HEK293 (cell line): Measurements from ENCODE around the gene MLLT1.
A peak's percentile ranks its signal among the peaks of the same experiment; 100 is the strongest.

Source experiments
- CTCF ChIA-PET: fragments of 350-600 bp; formaldehyde crosslinking; extraction: SDS; loops from one replicate; lab custom pipeline; 2021; ENCODE audit warnings: antibody characterized with exemption; lab: Yijun Ruan, JAX
- POLR2A ChIA-PET: fragments of 300-600 bp; formaldehyde crosslinking; extraction: SDS; loops from one replicate; lab custom pipeline; 2020; ENCODE audit warnings: antibody characterized with exemption, inconsistent platforms; lab: Yijun Ruan, JAX
- H3K27ac ChIP-seq: fragments of 200-500 bp; sonication (Bioruptor generic); 2 replicates; pipeline ENCODE4 v1.5.1; 2014; ENCODE audit warnings: low read depth, low read length, control low read depth, inconsistent platforms; ENCODE audit errors: extremely low read depth
- H3K36me3 ChIP-seq, 2 experiments: fragments of 200-500 bp in 1 of 2; sonication (Bioruptor generic) in 1 of 2; 1 replicate in 1 of 2; 2 replicates in 1 of 2; pipeline ENCODE4 v1.5.1; 2014 to 2017; ENCODE audit warnings: inconsistent platforms in 2 of 2, low read length in 2 of 2; ENCODE audit not compliant: control insufficient read depth in 2 of 2, insufficient read depth in 1 of 2
- H3K4me1 ChIP-seq: fragments of 200-500 bp; sonication (Bioruptor generic); 2 replicates; pipeline ENCODE4 v1.5.1; 2014; ENCODE audit warnings: mild to moderate bottlenecking, low read length, inconsistent platforms; ENCODE audit not compliant: control insufficient read depth, insufficient read depth
- H3K4me3 ChIP-seq: 2 replicates; pipeline ENCODE4 v1.5.1; 2011; ENCODE audit warnings: low read depth, mild to moderate bottlenecking, control low read depth, low read length, moderate library complexity
- H3K9me3 ChIP-seq: fragments of 200-500 bp; sonication (Bioruptor generic); 2 replicates; pipeline ENCODE4 v1.5.1; 2014; ENCODE audit warnings: low read depth, low read length, inconsistent platforms; ENCODE audit not compliant: control insufficient read depth, insufficient read depth
- ATF2 ChIP-seq: fragments of 450-650 bp; formaldehyde crosslinking; IDR thresholded peaks from 2 replicates; pipeline ENCODE4 v1.5.1; 2016; ENCODE audit warnings: missing biosample characterization, missing genetic modification characterization, low read depth
- EGR2 ChIP-seq: fragments of 450-650 bp; formaldehyde crosslinking; IDR thresholded peaks from 2 replicates; pipeline ENCODE4 v1.5.1; 2016; ENCODE audit warnings: low read depth, missing biosample characterization, missing genetic modification characterization
- KLF1 ChIP-seq: fragments of 450-650 bp; formaldehyde crosslinking; IDR thresholded peaks from 2 replicates; pipeline ENCODE4 v1.5.1; 2016; ENCODE audit warnings: missing biosample characterization, missing genetic modification characterization
- KLF7 ChIP-seq: fragments of 450-650 bp; formaldehyde crosslinking; IDR thresholded peaks from 2 replicates; pipeline ENCODE4 v1.5.1; 2016; ENCODE audit warnings: missing biosample characterization, missing genetic modification characterization, borderline replicate concordance
- KLF8 ChIP-seq: fragments of 450-650 bp; formaldehyde crosslinking; IDR thresholded peaks from 2 replicates; pipeline ENCODE4 v1.5.1; 2016; ENCODE audit warnings: missing biosample characterization, missing genetic modification characterization
- KLF9 ChIP-seq: fragments of 450-650 bp; formaldehyde crosslinking; IDR thresholded peaks from 2 replicates; pipeline ENCODE4 v1.5.1; 2016; ENCODE audit warnings: missing biosample characterization, missing genetic modification characterization, low read depth
- PRDM1 ChIP-seq: fragments of 450-650 bp; formaldehyde crosslinking; IDR thresholded peaks from 2 replicates; pipeline ENCODE4; 2016; ENCODE audit warnings: missing biosample characterization, missing genetic modification characterization
- PRDM10 ChIP-seq: fragments of 450-650 bp; formaldehyde crosslinking; IDR thresholded peaks from 2 replicates; pipeline ENCODE4 v1.5.1; 2016; ENCODE audit warnings: missing biosample characterization, missing genetic modification characterization
- SP2 ChIP-seq: fragments of 450-650 bp; formaldehyde crosslinking; IDR thresholded peaks from 2 replicates; pipeline ENCODE4 v1.5.1; 2016; ENCODE audit warnings: missing biosample characterization, missing genetic modification characterization
- SP3 ChIP-seq: fragments of 450-650 bp; formaldehyde crosslinking; IDR thresholded peaks from 2 replicates; pipeline ENCODE4 v1.5.1; 2016; ENCODE audit warnings: missing biosample characterization, missing genetic modification characterization
- TRIM28 ChIP-seq: IDR thresholded peaks from 2 replicates; pipeline ENCODE4 v1.6.1; 2011; ENCODE audit warnings: low read length, control low read depth, borderline replicate concordance
- ZFHX2 ChIP-seq: fragments of 450-650 bp; formaldehyde crosslinking; conservative IDR thresholded peaks from 2 replicates; pipeline ENCODE4 v1.5.1; 2016; ENCODE audit warnings: missing biosample characterization, missing genetic modification characterization
- ZNF2 ChIP-seq: fragments of 450-650 bp; formaldehyde crosslinking; IDR thresholded peaks from 2 replicates; pipeline ENCODE4 v1.5.1; 2016; ENCODE audit warnings: missing biosample characterization, missing genetic modification characterization
- ZNF223 ChIP-seq: fragments of 450-650 bp; formaldehyde crosslinking; IDR thresholded peaks from 2 replicates; pipeline ENCODE4 v1.5.1; 2016; ENCODE audit warnings: missing biosample characterization, missing genetic modification characterization
- ZNF274 ChIP-seq, 2 experiments: fragments of 200-500 bp in 1 of 2; fragments of 450-650 bp in 1 of 2; sonication (Bioruptor generic) in 1 of 2; formaldehyde crosslinking in 1 of 2; IDR thresholded peaks; 2 replicates each; pipeline versions ENCODE4 v1.5.1 to v1.6.1; 2014 to 2016; ENCODE audit warnings: borderline replicate concordance in 1 of 2, inconsistent platforms in 1 of 2, low read length in 1 of 2, missing biosample characterization in 1 of 2, missing genetic modification characterization in 1 of 2
- ZNF426 ChIP-seq: fragments of 450-650 bp; formaldehyde crosslinking; IDR thresholded peaks from 2 replicates; pipeline ENCODE4 v1.5.1; 2017; ENCODE audit warnings: missing biosample characterization, missing genetic modification characterization, mild to moderate bottlenecking, inconsistent platforms, moderate library complexity
- ZNF48 ChIP-seq: fragments of 450-650 bp; formaldehyde crosslinking; IDR thresholded peaks from 2 replicates; pipeline ENCODE4 v1.5.1; 2016; ENCODE audit warnings: missing biosample characterization, missing genetic modification characterization
- ZNF514 ChIP-seq: fragments of 450-650 bp; formaldehyde crosslinking; IDR thresholded peaks from 2 replicates; pipeline ENCODE4 v1.5.1; 2016; ENCODE audit warnings: missing biosample characterization, missing genetic modification characterization
- ZNF555 ChIP-seq: fragments of 450-650 bp; formaldehyde crosslinking; conservative IDR thresholded peaks from 2 replicates; pipeline ENCODE4 v1.5.1; 2017; ENCODE audit warnings: missing biosample characterization, mild to moderate bottlenecking, missing genetic modification characterization, inconsistent platforms
- ZNF624 ChIP-seq: fragments of 450-650 bp; formaldehyde crosslinking; IDR thresholded peaks from 2 replicates; pipeline ENCODE4 v1.5.1; 2017; ENCODE audit warnings: missing biosample characterization, missing genetic modification characterization
- ZNF76 ChIP-seq: fragments of 450-650 bp; formaldehyde crosslinking; IDR thresholded peaks from 2 replicates; pipeline ENCODE4; 2016; ENCODE audit warnings: low read depth, missing biosample characterization, missing genetic modification characterization, borderline replicate concordance
- TF ChIP-seq, protein P1 (sequence below): fragments of 450-650 bp; formaldehyde crosslinking; IDR thresholded peaks from 2 replicates; pipeline ENCODE4 v1.5.1; 2017; ENCODE audit warnings: missing biosample characterization, missing genetic modification characterization
- TF ChIP-seq, protein P2 (sequence below): fragments of 450-650 bp; formaldehyde crosslinking; IDR thresholded peaks from 2 replicates; pipeline ENCODE4 v1.5.1; 2017; ENCODE audit warnings: missing biosample characterization, missing genetic modification characterization

The MLLT1 gene

DNA sequence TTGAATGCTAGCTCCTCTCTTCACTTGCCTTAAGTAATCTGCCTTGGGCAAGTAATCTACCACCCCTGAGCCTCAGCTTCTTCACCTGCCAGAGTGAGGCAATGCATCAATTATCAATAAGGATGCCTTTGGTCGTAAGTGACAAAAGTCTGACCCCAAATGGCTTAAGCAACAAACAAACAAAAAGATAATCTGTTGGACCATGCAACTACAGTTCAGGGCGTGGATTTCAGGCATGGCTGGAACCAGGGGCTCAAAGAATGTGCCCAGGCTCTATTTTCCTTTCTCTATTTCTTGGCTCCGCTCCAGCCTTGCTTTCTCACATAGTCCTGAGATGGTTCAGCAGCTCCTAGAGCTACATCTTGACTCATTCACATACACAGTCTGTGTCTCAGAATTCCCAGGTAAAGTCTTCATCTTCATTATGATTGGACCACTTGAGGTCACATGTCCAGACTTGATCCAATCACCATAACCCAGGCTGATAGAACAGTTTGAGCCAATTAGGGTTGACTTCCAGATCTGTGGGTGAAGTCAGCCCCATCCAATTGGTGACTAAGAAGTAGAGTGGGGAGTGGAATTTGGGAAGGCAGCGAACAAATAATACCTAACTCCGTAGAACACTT, 114.8 kb downstream of the MLLT1 start:
- Histone ChIP-seq H3K36me3 (no peaks in the 10 kb centered on the region), H3K9me3 (no peaks in the 10 kb centered on the region), H3K4me3 (no peak overlapping the region), H3K27ac (no peak overlapping the region), H3K4me1 (no peaks in the 10 kb centered on the region)
- TF ChIP-seq, protein P1, sequence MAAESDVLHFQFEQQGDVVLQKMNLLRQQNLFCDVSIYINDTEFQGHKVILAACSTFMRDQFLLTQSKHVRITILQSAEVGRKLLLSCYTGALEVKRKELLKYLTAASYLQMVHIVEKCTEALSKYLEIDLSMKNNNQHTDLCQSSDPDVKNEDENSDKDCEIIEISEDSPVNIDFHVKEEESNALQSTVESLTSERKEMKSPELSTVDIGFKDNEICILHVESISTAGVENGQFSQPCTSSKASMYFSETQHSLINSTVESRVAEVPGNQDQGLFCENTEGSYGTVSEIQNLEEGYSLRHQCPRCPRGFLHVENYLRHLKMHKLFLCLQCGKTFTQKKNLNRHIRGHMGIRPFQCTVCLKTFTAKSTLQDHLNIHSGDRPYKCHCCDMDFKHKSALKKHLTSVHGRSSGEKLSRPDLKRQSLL, result no peak
- ChIA-PET CTCF (interaction anchor here (0.8 to 1.9 kb wide), 6 partner anchors 12 to 361 kb away, joined by 3 to 8 read pairs (median 5); no protein-coding TSS in a partner anchor), POLR2A (no interaction called here)

GRCh38 chr19:6161271-6161850, 118.4 kb downstream of the MLLT1 start:
- Histone ChIP-seq H3K4me1 (no peaks in the 10 kb centered on the region), H3K4me3 (no peak overlapping the region), H3K9me3 (no peaks in the 10 kb centered on the region), H3K27ac (no peak overlapping the region), H3K36me3 (no peaks in the 10 kb centered on the region)
- TF ChIP-seq ATF2 (no peak), ZFHX2 (peak; percentile 93), PRDM1 (tag by site-specific recombination) (0 out of 2 replicates have a peak, but pooled peaks have one; percentile 18), ZNF76 (tag by site-specific recombination) (no peak), ZNF426 (tag by site-specific recombination) (no peak), EGR2 (tag by site-specific recombination) (peak; percentile 99), ZNF48 (no peak), ZNF2 (tag by site-specific recombination) (no peak), ZNF274 (IDR thresholded peaks at IDR 0.05; ENCODE audit: low read length) (no peak), ZNF274 (tag by site-specific recombination; IDR thresholded peaks at IDR 0.05; ENCODE audit: borderline replicate concordance) (no peak), SP3 (tag by site-specific recombination) (peak; percentile 71), ZNF555 (no peak), KLF7 (tag by site-specific recombination) (no peak), TRIM28 (no peak), ZNF624 (tag by site-specific recombination) (no peak), KLF1 (tag by site-specific recombination) (peak; percentile 95), SP2 (tag by site-specific recombination) (peak; percentile 59), ZNF514 (tag by site-specific recombination) (no peak), KLF9 (peak; percentile 98), KLF8 (0 out of 2 replicates have a peak, but pooled peaks have one; percentile 27), PRDM10 (tag by site-specific recombination) (peak; percentile 48; the same call in 1 of the 2 replicates), ZNF223 (no peak)
- TF ChIP-seq, protein P2, sequence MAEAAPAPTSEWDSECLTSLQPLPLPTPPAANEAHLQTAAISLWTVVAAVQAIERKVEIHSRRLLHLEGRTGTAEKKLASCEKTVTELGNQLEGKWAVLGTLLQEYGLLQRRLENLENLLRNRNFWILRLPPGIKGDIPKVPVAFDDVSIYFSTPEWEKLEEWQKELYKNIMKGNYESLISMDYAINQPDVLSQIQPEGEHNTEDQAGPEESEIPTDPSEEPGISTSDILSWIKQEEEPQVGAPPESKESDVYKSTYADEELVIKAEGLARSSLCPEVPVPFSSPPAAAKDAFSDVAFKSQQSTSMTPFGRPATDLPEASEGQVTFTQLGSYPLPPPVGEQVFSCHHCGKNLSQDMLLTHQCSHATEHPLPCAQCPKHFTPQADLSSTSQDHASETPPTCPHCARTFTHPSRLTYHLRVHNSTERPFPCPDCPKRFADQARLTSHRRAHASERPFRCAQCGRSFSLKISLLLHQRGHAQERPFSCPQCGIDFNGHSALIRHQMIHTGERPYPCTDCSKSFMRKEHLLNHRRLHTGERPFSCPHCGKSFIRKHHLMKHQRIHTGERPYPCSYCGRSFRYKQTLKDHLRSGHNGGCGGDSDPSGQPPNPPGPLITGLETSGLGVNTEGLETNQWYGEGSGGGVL (tag by site-specific recombination), result 0 out of 2 replicates have a peak, but pooled peaks have one; percentile 15
- CTCF ChIA-PET, result no interaction called here
- POLR2A ChIA-PET, result no interaction called here
